NB4 (cell line): Measurements from ENCODE around the gene CCDC33.

ENCODE experiments used
- MAX ChIP-seq: IDR thresholded peaks from 2 replicates; pipeline ENCODE4 v1.6.1; 2011; ENCODE audit warnings: low read depth, low read length
- MYC ChIP-seq: IDR thresholded peaks from 2 replicates; pipeline ENCODE4 v1.6.1; 2011; ENCODE audit warnings: low read depth, low read length
- POLR2A ChIP-seq: IDR thresholded peaks from 2 replicates; pipeline ENCODE4 v1.6.1; 2011; ENCODE audit warnings: mild to moderate bottlenecking; ENCODE audit not compliant: insufficient read length; ENCODE audit errors: extremely low read depth
- TF ChIP-seq, protein P1 (sequence below): IDR thresholded peaks from one replicate; pipeline ENCODE4 v1.5.1; 2012; ENCODE audit warnings: low read depth, low read length

GRCh38 chr15:74252291-74252690, 16.2 kb downstream of the CCDC33 start:
- TF ChIP-seq, protein P1, sequence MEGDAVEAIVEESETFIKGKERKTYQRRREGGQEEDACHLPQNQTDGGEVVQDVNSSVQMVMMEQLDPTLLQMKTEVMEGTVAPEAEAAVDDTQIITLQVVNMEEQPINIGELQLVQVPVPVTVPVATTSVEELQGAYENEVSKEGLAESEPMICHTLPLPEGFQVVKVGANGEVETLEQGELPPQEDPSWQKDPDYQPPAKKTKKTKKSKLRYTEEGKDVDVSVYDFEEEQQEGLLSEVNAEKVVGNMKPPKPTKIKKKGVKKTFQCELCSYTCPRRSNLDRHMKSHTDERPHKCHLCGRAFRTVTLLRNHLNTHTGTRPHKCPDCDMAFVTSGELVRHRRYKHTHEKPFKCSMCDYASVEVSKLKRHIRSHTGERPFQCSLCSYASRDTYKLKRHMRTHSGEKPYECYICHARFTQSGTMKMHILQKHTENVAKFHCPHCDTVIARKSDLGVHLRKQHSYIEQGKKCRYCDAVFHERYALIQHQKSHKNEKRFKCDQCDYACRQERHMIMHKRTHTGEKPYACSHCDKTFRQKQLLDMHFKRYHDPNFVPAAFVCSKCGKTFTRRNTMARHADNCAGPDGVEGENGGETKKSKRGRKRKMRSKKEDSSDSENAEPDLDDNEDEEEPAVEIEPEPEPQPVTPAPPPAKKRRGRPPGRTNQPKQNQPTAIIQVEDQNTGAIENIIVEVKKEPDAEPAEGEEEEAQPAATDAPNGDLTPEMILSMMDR, result no peak
- TF ChIP-seq MYC, result no peak
- TF ChIP-seq POLR2A, result no peak
- no peak for TF ChIP-seq MAX
